ENCODE results near the gene MARCHF10.

MARCHF10 gene

GRCh38 chr17:62679866-62680377, 128.2 kb downstream of the MARCHF10 start:
- Histone ChIP-seq H3K9me3 (replicated peaks in 1 of 11) (no peaks in the 10 kb centered on the region), H3K4me2 (no peak overlapping the region), H3K4me1 (no peaks in the 10 kb centered on the region), H3K36me3 (peaks cover 71 to 100% (median 95%) of the 10 kb centered on the region in 11 experiments), H4K20me1 (peaks cover 0 to 67% (median 0%) of the 10 kb centered on the region in 11 experiments; a peak in 6 of 22 replicates), H3K27me3 (no peaks in the 10 kb centered on the region), H3K4me3 (no peak overlapping the region), H3K27ac (no peak overlapping the region), H3K9ac (no peak overlapping the region)
- TF ChIP-seq Cebpa-rat (IDR thresholded peaks at IDR 0.05): no peak

- Histone ChIP-seq H3K4me1 (peaks cover 0 to 5% (median 0%) of the 10 kb centered on the region in 10 experiments; a peak in 2 of 20 replicates), H3K9me3 (replicated peaks in 1 of 11) (no peaks in the 10 kb centered on the region), H3K27me3 (no peaks in the 10 kb centered on the region), H3K9ac (no peak overlapping the region), H4K20me1 (peaks cover 0 to 82% (median 0%) of the 10 kb centered on the region in 11 experiments; a peak in 6 of 22 replicates), H3K4me2 (no peak overlapping the region), H3K4me3 (no peak overlapping the region), H3K27ac (no peak overlapping the region), H3K36me3 (peaks cover 75 to 100% (median 95%) of the 10 kb centered on the region in 11 experiments)
- TF ChIP-seq Cebpa-rat (IDR thresholded peaks at IDR 0.05): no peak
Measured at GRCh38 chr17:62678214-62678919, 129.7 kb downstream of the MARCHF10 start.

- Histone ChIP-seq H3K27me3 (no peaks in the 10 kb centered on the region), H3K27ac (no peak overlapping the region), H4K20me1 (peaks cover 0 to 93% (median 0%) of the 10 kb centered on the region in 11 experiments; a peak in 8 of 22 replicates), H3K9me3 (replicated peaks in 1 of 11) (no peaks in the 10 kb centered on the region), H3K4me1 (peaks cover 0 to 7% (median 0%) of the 10 kb centered on the region in 10 experiments; a peak in 5 of 20 replicates), H3K4me3 (no peak overlapping the region), H3K4me2 (no peak overlapping the region), H3K9ac (no peak overlapping the region), H3K36me3 (peaks cover 75 to 100% (median 91%) of the 10 kb centered on the region in 11 experiments)
- no peak for TF ChIP-seq Cebpa-rat (IDR thresholded peaks at IDR 0.05)
Measured at GRCh38 chr17:62676952-62677596, 131.0 kb downstream of the MARCHF10 start.

GRCh38 chr17:62676231-62676943, 131.7 kb downstream of the MARCHF10 start:
- H3K27me3 ChIP-seq: no peaks in the 10 kb centered on the region
- H3K4me1 ChIP-seq: peaks cover 0 to 14% (median 2%) of the 10 kb centered on the region in 10 experiments; a peak in 8 of 20 replicates
- peaks cover 69 to 100% (median 91%) of the 10 kb centered on the region in 11 experiments for H3K36me3 ChIP-seq
- TF ChIP-seq Cebpa-rat (IDR thresholded peaks at IDR 0.05): no peak
- H3K9me3 ChIP-seq (replicated peaks in 1 of 11): no peaks in the 10 kb centered on the region
- H3K4me2 ChIP-seq: no peak overlapping the region
- no peak overlapping the region for H3K27ac ChIP-seq
- H3K4me3 ChIP-seq: no peak overlapping the region
- H4K20me1 ChIP-seq: peaks cover 0 to 93% (median 3%) of the 10 kb centered on the region in 11 experiments; a peak in 9 of 22 replicates
- no peak overlapping the region for H3K9ac ChIP-seq

- H3K4me3 ChIP-seq: no peak overlapping the region
- H4K20me1 ChIP-seq: peaks cover 0 to 93% (median 3%) of the 10 kb centered on the region in 11 experiments; a peak in 12 of 22 replicates
- H3K36me3 ChIP-seq: peaks cover 62 to 100% (median 91%) of the 10 kb centered on the region in 11 experiments
- no peak overlapping the region for H3K4me2 ChIP-seq
- H3K4me1 ChIP-seq: peaks cover 0 to 18% (median 3%) of the 10 kb centered on the region in 10 experiments; a peak in 8 of 20 replicates
- H3K9me3 ChIP-seq (replicated peaks in 1 of 11): no peaks in the 10 kb centered on the region
- TF ChIP-seq Cebpa-rat (IDR thresholded peaks at IDR 0.05): no peak
- no peaks in the 10 kb centered on the region for H3K27me3 ChIP-seq
- H3K9ac ChIP-seq: no peak overlapping the region; a peak in 1 of 22 replicates
- no peak overlapping the region; a peak in 1 of 22 replicates for H3K27ac ChIP-seq
Measured at GRCh38 chr17:62675701-62676100, 132.4 kb downstream of the MARCHF10 start.

- Histone ChIP-seq H3K27ac (no peak overlapping the region; a peak in 1 of 22 replicates), H3K4me2 (no peak overlapping the region), H4K20me1 (peaks cover 0 to 93% (median 7%) of the 10 kb centered on the region in 11 experiments; a peak in 12 of 22 replicates), H3K36me3 (peaks cover 58 to 100% (median 91%) of the 10 kb centered on the region in 11 experiments), H3K27me3 (no peaks in the 10 kb centered on the region), H3K4me3 (no peak overlapping the region), H3K9me3 (replicated peaks in 1 of 11) (no peaks in the 10 kb centered on the region), H3K4me1 (peaks cover 0 to 18% (median 3%) of the 10 kb centered on the region in 10 experiments; a peak in 8 of 20 replicates), H3K9ac (no peak overlapping the region; a peak in 1 of 22 replicates)
- TF ChIP-seq Cebpa-rat (IDR thresholded peaks at IDR 0.05): no peak
Measured at GRCh38 chr17:62675260-62675659, 132.9 kb downstream of the MARCHF10 start.

- no peaks in the 10 kb centered on the region for H3K9me3 ChIP-seq (replicated peaks in 1 of 11)
- H3K9ac ChIP-seq: peak overlapping the region in 1 of 11 experiments; percentile 27; a peak in 1 of 22 replicates
- peaks cover 0 to 93% (median 7%) of the 10 kb centered on the region in 11 experiments; a peak in 12 of 22 replicates for H4K20me1 ChIP-seq
- peak overlapping the region in 2 of 11 experiments; percentile 10 to 13; a peak in 1 of 22 replicates for H3K27ac ChIP-seq
- no peak for TF ChIP-seq Cebpa-rat (IDR thresholded peaks at IDR 0.05)
- peaks cover 0 to 18% (median 3%) of the 10 kb centered on the region in 10 experiments; a peak in 8 of 20 replicates for H3K4me1 ChIP-seq
- H3K4me2 ChIP-seq: no peak overlapping the region
- H3K27me3 ChIP-seq: no peaks in the 10 kb centered on the region
- peaks cover 54 to 100% (median 91%) of the 10 kb centered on the region in 11 experiments for H3K36me3 ChIP-seq
- no peak overlapping the region for H3K4me3 ChIP-seq
Measured at GRCh38 chr17:62674841-62675240, 133.3 kb downstream of the MARCHF10 start.

GRCh38 chr17:62674363-62674739, 133.8 kb downstream of the MARCHF10 start:
- 0 out of 22 replicates have a peak overlapping the region, but pooled peaks of 2 of the 11 experiments have one; percentile 27 to 44 for H3K9ac ChIP-seq
- no peaks in the 10 kb centered on the region for H3K27me3 ChIP-seq
- H4K20me1 ChIP-seq: peaks cover 0 to 93% (median 7%) of the 10 kb centered on the region in 11 experiments; a peak in 12 of 22 replicates
- peak overlapping the region in 2 of 11 experiments; percentile 10 to 13; a peak in 1 of 22 replicates for H3K27ac ChIP-seq
- H3K4me2 ChIP-seq: no peak overlapping the region
- peaks cover 0 to 18% (median 3%) of the 10 kb centered on the region in 10 experiments; a peak in 8 of 20 replicates for H3K4me1 ChIP-seq
- no peaks in the 10 kb centered on the region for H3K9me3 ChIP-seq (replicated peaks in 1 of 11)
- H3K36me3 ChIP-seq: peaks cover 54 to 100% (median 94%) of the 10 kb centered on the region in 11 experiments
- no peak for TF ChIP-seq Cebpa-rat (IDR thresholded peaks at IDR 0.05)
- H3K4me3 ChIP-seq: no peak overlapping the region
